IMR-90 (cell line): ENCODE data around the gene COX19. TPM values are rescaled to one million over a fixed set of nuclear protein-coding genes. Genes with fewer than 3 reads are reported as not detected.

Experiments
- ATAC-seq: fragments of 200-7000 bp; cut with Tn5 transposase; 2 replicates; pipeline ENCODE4 v1.9.1; 2020; ENCODE audit warnings: low read depth, mild to moderate bottlenecking, moderate library complexity
- BruUV-seq: library from RNA; stranded (reverse); fragments of 400-500 nt; replicated peaks from 2 replicates; lab custom pipeline; 2021; lab: Mats Ljungman, UMichigan
- CTCF ChIA-PET: fragments of 300-600 bp; formaldehyde crosslinking; extraction: SDS; loops from one replicate; lab custom pipeline; 2021; ENCODE audit warnings: antibody characterized with exemption; lab: Yijun Ruan, JAX
- POLR2A ChIA-PET: fragments of 300-600 bp; sonication (Branson Sonifier 250); formaldehyde crosslinking; loops from one replicate; lab custom pipeline; 2022; ENCODE audit warnings: antibody characterized with exemption; ENCODE audit not compliant: unreplicated experiment; lab: Charles Lee
- DNase-seq: peaks from one replicate; pipeline ENCODE4 v3.0.0; 2013
- H2AFZ ChIP-seq: replicated peaks from 2 replicates; pipeline ENCODE3; 2013; ENCODE audit warnings: low read length, mild to moderate bottlenecking; ENCODE audit not compliant: poor library complexity
- H2AK5ac ChIP-seq: 2 replicates; pipeline ENCODE4 v1.6.1; 2013; ENCODE audit warnings: low read depth, low read length, inconsistent platforms
- H2AK9ac ChIP-seq: replicated peaks from 2 replicates; pipeline ENCODE3; 2013; ENCODE audit warnings: mild to moderate bottlenecking, low read depth, low read length, moderate library complexity; ENCODE audit not compliant: poor library complexity
- H2BK120ac ChIP-seq: 2 replicates; pipeline ENCODE4 v1.6.1; 2013; ENCODE audit warnings: low read depth, low read length, inconsistent platforms
- H2BK15ac ChIP-seq: 3 replicates; pipeline ENCODE4 v1.6.1; 2013; ENCODE audit warnings: low read depth, low read length, inconsistent platforms
- H2BK20ac ChIP-seq: 2 replicates; pipeline ENCODE4 v1.6.1; 2013; ENCODE audit warnings: low read depth, mild to moderate bottlenecking, inconsistent platforms, low read length, moderate library complexity
- H2BK5ac ChIP-seq: 2 replicates; pipeline ENCODE4 v1.6.1; 2013; ENCODE audit warnings: mild to moderate bottlenecking, low read depth, low read length, inconsistent platforms; ENCODE audit not compliant: poor library complexity, severe bottlenecking
- H3K14ac ChIP-seq: replicated peaks from 2 replicates; pipeline ENCODE4 v1.6.1; 2013; ENCODE audit warnings: low read depth, low read length, inconsistent platforms
- H3K18ac ChIP-seq: 2 replicates; pipeline ENCODE4 v1.6.1; 2013; ENCODE audit warnings: low read depth, low read length, control low read depth
- H3K23ac ChIP-seq: 2 replicates; pipeline ENCODE4 v1.6.1; 2013; ENCODE audit warnings: low read depth, low read length, inconsistent platforms
- H3K27ac ChIP-seq: 2 replicates; pipeline ENCODE4 v1.5.1; 2013; ENCODE audit warnings: mild to moderate bottlenecking, control low read depth, low read length; ENCODE audit not compliant: insufficient read depth
- H3K27me3 ChIP-seq: 2 replicates; pipeline ENCODE4 v1.6.1; 2013; ENCODE audit warnings: low read length; ENCODE audit not compliant: control insufficient read depth, insufficient read depth
- H3K36me3 ChIP-seq: 2 replicates; pipeline ENCODE4 v1.6.1; 2013; ENCODE audit warnings: low read length, mixed read lengths; ENCODE audit not compliant: control insufficient read depth, insufficient read depth
- H3K4ac ChIP-seq: 2 replicates; pipeline ENCODE4 v1.6.1; 2013; ENCODE audit warnings: low read depth, low read length, inconsistent platforms
- H3K4me1 ChIP-seq: 2 replicates; pipeline ENCODE4 v1.6.1; 2013; ENCODE audit warnings: low read length, mixed read lengths; ENCODE audit not compliant: control insufficient read depth, insufficient read depth
- H3K4me2 ChIP-seq: 2 replicates; pipeline ENCODE4 v1.6.1; 2013; ENCODE audit warnings: low read depth, mild to moderate bottlenecking, control low read depth, low read length, moderate library complexity
- H3K4me3 ChIP-seq: 2 replicates; pipeline ENCODE4 v1.5.1; 2013; ENCODE audit warnings: low read depth, mild to moderate bottlenecking, control low read depth, low read length, moderate library complexity; ENCODE audit not compliant: insufficient read depth
- H3K56ac ChIP-seq: 2 replicates; pipeline ENCODE4 v1.6.1; 2013; ENCODE audit warnings: low read length, inconsistent platforms; ENCODE audit not compliant: insufficient read depth; ENCODE audit errors: extremely low read depth
- H3K79me1 ChIP-seq, 2 experiments: 2 replicates each; pipeline ENCODE4 v1.6.1; 2013; ENCODE audit warnings: low read length in 2 of 2, inconsistent platforms in 1 of 2, low read depth in 1 of 2
- H3K9ac ChIP-seq: 2 replicates; pipeline ENCODE4 v1.6.1; 2013; ENCODE audit warnings: low read depth, low read length, control low read depth
- H3K9me1 ChIP-seq: 2 replicates; pipeline ENCODE4 v1.6.1; 2013; ENCODE audit warnings: low read length, inconsistent platforms; ENCODE audit not compliant: insufficient read depth
- H3K9me3 ChIP-seq: 2 replicates; pipeline ENCODE4 v1.6.1; 2013; ENCODE audit warnings: low read length; ENCODE audit not compliant: control insufficient read depth, insufficient read depth
- H4K20me1 ChIP-seq: 2 replicates; pipeline ENCODE4 v1.6.1; 2013; ENCODE audit warnings: low read length, inconsistent platforms; ENCODE audit not compliant: insufficient read depth
- H4K5ac ChIP-seq: 2 replicates; pipeline ENCODE4 v1.6.1; 2013; ENCODE audit warnings: mild to moderate bottlenecking, low read depth, low read length, control low read depth
- H4K8ac ChIP-seq, 2 experiments: 2 replicates each; pipeline ENCODE4 v1.6.1; 2013; ENCODE audit warnings: low read depth in 2 of 2, low read length in 2 of 2, control low read depth in 1 of 2, inconsistent platforms in 1 of 2
- H4K91ac ChIP-seq: 2 replicates; pipeline ENCODE4 v1.6.1; 2013; ENCODE audit warnings: low read depth, low read length, inconsistent platforms; ENCODE audit not compliant: insufficient read depth
- FOS ChIP-seq: fragments of 150-350 bp; IDR thresholded peaks from 2 replicates; pipeline ENCODE4 v1.6.1; 2016; ENCODE audit warnings: low read depth, low read length
- MAFK ChIP-seq: IDR thresholded peaks from 2 replicates; pipeline ENCODE4 v1.6.1; 2012; ENCODE audit warnings: low read depth, low read length, improper control_type of control experiment
- POLR2A ChIP-seq: IDR thresholded peaks from 2 replicates; pipeline ENCODE4 v1.6.1; 2012; ENCODE audit warnings: mild to moderate bottlenecking, low read depth, low read length
- RAD21 ChIP-seq: IDR thresholded peaks from 2 replicates; pipeline ENCODE4 v1.6.1; 2012; ENCODE audit warnings: low read length, improper control_type of control experiment
- RCOR1 ChIP-seq: IDR thresholded peaks from 2 replicates; pipeline ENCODE4 v1.6.1; 2012; ENCODE audit warnings: mild to moderate bottlenecking, low read length, improper control_type of control experiment; ENCODE audit not compliant: insufficient replicate concordance
- RFX5 ChIP-seq: IDR thresholded peaks from 2 replicates; pipeline ENCODE4 v1.8.0; 2012; ENCODE audit warnings: low read depth, mild to moderate bottlenecking, low read length, moderate library complexity
- SMC3 ChIP-seq: fragments of 150-350 bp; IDR thresholded peaks from 2 replicates; pipeline ENCODE4 v1.6.1; 2016; ENCODE audit warnings: low read depth, mild to moderate bottlenecking, antibody characterized with exemption, low read length, moderate library complexity
- WGBS, 2 experiments: methylation state at CpG; one replicate each; pipeline versions ENCODE4 v1.1.5 to v1.1.7; 2013; ENCODE audit warnings: missing lambda C conversion rate in 2 of 2; ENCODE audit not compliant: insufficient read length in 1 of 2; ENCODE audit errors: extremely low coverage in 2 of 2; 5-methylcytosine and 5-hydroxymethylcytosine counted together
- dilution Hi-C: fragments of 300-500 bp; cut with HindIII; formaldehyde crosslinking; loops from one replicate; pipeline ENCODE4 v1.14.3; 2018; ENCODE audit warnings: low sequenced_read_pairs; ENCODE audit not compliant: unreplicated experiment
- in situ Hi-C: fragments of 300-500 bp; cut with MboI; formaldehyde crosslinking; loops from 3 replicates; pipeline ENCODE4 v1.14.3; 2019; ENCODE audit warnings: low sequenced_read_pairs, inconsistent platforms, mixed read lengths
- intact Hi-C: fragments of 100-400 bp; cut with micrococcal nuclease; formaldehyde crosslinking; loops from 2 replicates; pipeline ENCODE4 v1.10.0; 2022
- polyA plus RNA-seq, 3 experiments: library from polyadenylated mRNA; depleted of rRNA; stranded (reverse); fragments of >200 nt; gene quantifications; 2 replicates each; pipeline ENCODE4 v1.2.3, GENCODE V29; 2012; ENCODE audit warnings: low replicate concordance in 1 of 3
- total RNA-seq: library from RNA; depleted of rRNA; stranded (reverse); fragments of >200 nt; gene quantifications from 2 replicates; pipeline ENCODE4 v1.2.3, GENCODE V29; 2012

The COX19 gene
- total and polyA plus RNA-seq, 2 of the 4 experiments (the other 2 are of a cell fraction), result 3.9 to 7.3 TPM

GRCh38 chr7:988963-989529 is 13.7 kb upstream of the COX19 start:
- no peak overlapping the region for H3K9ac ChIP-seq
- no peak overlapping the region for H3K4me2 ChIP-seq
- ChIA-PET POLR2A (no interaction called here), CTCF (no interaction called here)
- H3K4me1 ChIP-seq, result no peaks in the 10 kb centered on the region; the same call in 1 of the 2 replicates
- H3K23ac ChIP-seq, result no peak overlapping the region
- no peak overlapping the region for H2BK5ac ChIP-seq
- no peak overlapping the region for H2BK20ac ChIP-seq
- no peak overlapping the region for H3K14ac ChIP-seq
- H3K79me1 ChIP-seq, result no peaks in the 10 kb centered on the region
- peaks cover 9% of the 10 kb centered on the region; the same call in 1 of the 2 replicates for H4K20me1 ChIP-seq
- H3K27me3 ChIP-seq, result no peaks in the 10 kb centered on the region
- H3K4ac ChIP-seq, result no peak overlapping the region
- H3K4me3 ChIP-seq, result no peak overlapping the region
- no peaks in the 10 kb centered on the region for H3K9me1 ChIP-seq
- no peak overlapping the region for H3K56ac ChIP-seq
- TF ChIP-seq RAD21, result no peak
- TF ChIP-seq RFX5, result no peak
- no peak for TF ChIP-seq POLR2A
- no peak for TF ChIP-seq RCOR1
- TF ChIP-seq MAFK, result no peak
- no peak for TF ChIP-seq FOS
- no peak for TF ChIP-seq SMC3
- H3K36me3 ChIP-seq, result no peaks in the 10 kb centered on the region
- 50% methylated on average over 6 of the region's 15 CpGs; no CpG with 5 or more reads in 1 of the 2 experiments for WGBS, 2 experiments
- intact Hi-C loops (no loop called here), dilution Hi-C loops (no loop called here), in situ Hi-C loops (no loop called here)
- no peak overlapping the region for H2BK120ac ChIP-seq
- H4K8ac ChIP-seq, result no peak overlapping the region
- no peak overlapping the region for H2BK15ac ChIP-seq
- peak overlapping the region; percentile 32 for H2AFZ ChIP-seq
- H4K5ac ChIP-seq, result no peak overlapping the region
- ATAC-seq, result no peak
- H3K9me3 ChIP-seq, result no peaks in the 10 kb centered on the region
- no peak for DNase-seq
- no TSS peak for BruUV-seq
- no peak overlapping the region for H2AK9ac ChIP-seq
- H2AK5ac ChIP-seq, result no peak overlapping the region
- H3K18ac ChIP-seq, result no peak overlapping the region
- no peak overlapping the region for H3K27ac ChIP-seq
- no peak overlapping the region for H4K91ac ChIP-seq
